Endodermal cell (in vitro differentiated cells): ENCODE data around the gene MCU. TPM values are rescaled to one million over a fixed set of nuclear protein-coding genes. Genes with fewer than 3 reads are reported as not detected.
"Not testable (repeated sequence)": the region's sequence is repeated elsewhere in the genome, so short reads cannot be mapped to it uniquely, and the experiment has no call there.

Experiments used
- DNase-seq: peaks from one replicate; pipeline ENCODE4 v3.0.0-alpha.2; 2017
- H3K27ac ChIP-seq: 2 replicates; pipeline ENCODE4 v1.5.1; 2013; ENCODE audit warnings: mild to moderate bottlenecking, low read depth, low read length, moderate library complexity
- H3K27me3 ChIP-seq: 2 replicates; pipeline ENCODE4 v1.6.1; 2013; ENCODE audit warnings: mild to moderate bottlenecking, low read length, moderate library complexity; ENCODE audit not compliant: insufficient read depth, control insufficient read depth, poor library complexity, severe bottlenecking
- H3K36me3 ChIP-seq: 2 replicates; pipeline ENCODE4 v1.7.0; 2013; ENCODE audit warnings: mild to moderate bottlenecking, low read length, moderate library complexity; ENCODE audit not compliant: control insufficient read depth, insufficient read depth
- H3K4me1 ChIP-seq: one replicate; pipeline ENCODE4 v1.7.0; 2013; ENCODE audit warnings: low read length; ENCODE audit not compliant: control insufficient read depth, insufficient read depth
- H3K4me3 ChIP-seq: 2 replicates; pipeline ENCODE4 v1.5.1; 2013; ENCODE audit warnings: mild to moderate bottlenecking, low read length, moderate library complexity
- H3K9ac ChIP-seq: 2 replicates; pipeline ENCODE4 v1.6.1; 2013; ENCODE audit warnings: mild to moderate bottlenecking, low read length, moderate library complexity; ENCODE audit not compliant: poor library complexity, severe bottlenecking; ENCODE audit errors: extremely low read depth
- H3K9me3 ChIP-seq: 2 replicates; pipeline ENCODE4 v1.6.1; 2013; ENCODE audit warnings: mild to moderate bottlenecking, low read length, moderate library complexity; ENCODE audit not compliant: control insufficient read depth
- H3K27ac Mint-ChIP-seq: 2 replicates; pipeline ENCODE4 v1.8.0; 2020; ENCODE audit warnings: mixed read lengths
- H3K27me3 Mint-ChIP-seq: 2 replicates; pipeline ENCODE4 v1.8.0; 2021; ENCODE audit warnings: mild to moderate bottlenecking, mixed read lengths; ENCODE audit not compliant: insufficient read depth
- H3K36me3 Mint-ChIP-seq: 2 replicates; pipeline ENCODE4 v1.8.0; 2020; ENCODE audit warnings: low read depth, mixed read lengths
- H3K4me1 Mint-ChIP-seq: 2 replicates; pipeline ENCODE4 v1.8.0; 2020; ENCODE audit warnings: mixed read lengths
- H3K4me3 Mint-ChIP-seq: 2 replicates; pipeline ENCODE4 v1.8.0; 2020; ENCODE audit warnings: mild to moderate bottlenecking, moderate library complexity, mixed read lengths
- H3K9me3 Mint-ChIP-seq: 2 replicates; pipeline ENCODE4 v1.8.0; 2020; ENCODE audit warnings: mild to moderate bottlenecking, mixed read lengths
- WGBS, 2 experiments: methylation state at CpG; one replicate each; pipeline versions ENCODE4 v1.1.5 to v1.1.7; 2013; ENCODE audit warnings: missing lambda C conversion rate in 2 of 2, mixed read lengths in 1 of 2; ENCODE audit not compliant: insufficient coverage in 1 of 2, insufficient read length in 1 of 2; 5-methylcytosine and 5-hydroxymethylcytosine counted together
- total RNA-seq, 2 donors: library from RNA; stranded (reverse); fragmentation: NEBNext Ultra II Directional in 1 of 2; extraction: Animal tissue kit (Norgen Biotek cat#: 25700) in 1 of 2; gene quantifications; 2 replicates in 1 of 2; 3 replicates in 1 of 2; pipeline ENCODE4 v1.2.1, GENCODE V29; 2021
- TF ChIP-seq, protein P1 (sequence below): fragments of 200-600 bp; sonication (generic); conservative IDR thresholded peaks from 2 replicates; pipeline ENCODE4 v1.5.0; 2021; ENCODE audit warnings: antibody characterized with exemption, mild to moderate bottlenecking

Gene MCU
- total RNA-seq, 2 donors from 2014 or later, result 46.1 to 48.5 TPM

GRCh38 chr10:72735288-72735936, 43.5 kb downstream of the MCU start:
- Histone ChIP-seq H3K9me3 (no peaks in the 10 kb centered on the region), H3K36me3 (no peaks in the 10 kb centered on the region), H3K4me1 (peaks cover 11% of the 10 kb centered on the region), H3K4me3 (no peak overlapping the region), H3K9ac (no peak overlapping the region), H3K27ac (no peak overlapping the region), H3K27me3 (no peaks in the 10 kb centered on the region)
- no peaks in the 10 kb centered on the region for H3K27me3 Mint-ChIP-seq
- H3K27ac Mint-ChIP-seq, result no peak overlapping the region
- DNase-seq, result no peak
- H3K4me3 Mint-ChIP-seq, result no peak overlapping the region
- 89 to 100% methylated on average over 1 of the region's 1 CpG for WGBS, 2 experiments
- peaks cover 39% of the 10 kb centered on the region for H3K4me1 Mint-ChIP-seq
- TF ChIP-seq, protein P1, sequence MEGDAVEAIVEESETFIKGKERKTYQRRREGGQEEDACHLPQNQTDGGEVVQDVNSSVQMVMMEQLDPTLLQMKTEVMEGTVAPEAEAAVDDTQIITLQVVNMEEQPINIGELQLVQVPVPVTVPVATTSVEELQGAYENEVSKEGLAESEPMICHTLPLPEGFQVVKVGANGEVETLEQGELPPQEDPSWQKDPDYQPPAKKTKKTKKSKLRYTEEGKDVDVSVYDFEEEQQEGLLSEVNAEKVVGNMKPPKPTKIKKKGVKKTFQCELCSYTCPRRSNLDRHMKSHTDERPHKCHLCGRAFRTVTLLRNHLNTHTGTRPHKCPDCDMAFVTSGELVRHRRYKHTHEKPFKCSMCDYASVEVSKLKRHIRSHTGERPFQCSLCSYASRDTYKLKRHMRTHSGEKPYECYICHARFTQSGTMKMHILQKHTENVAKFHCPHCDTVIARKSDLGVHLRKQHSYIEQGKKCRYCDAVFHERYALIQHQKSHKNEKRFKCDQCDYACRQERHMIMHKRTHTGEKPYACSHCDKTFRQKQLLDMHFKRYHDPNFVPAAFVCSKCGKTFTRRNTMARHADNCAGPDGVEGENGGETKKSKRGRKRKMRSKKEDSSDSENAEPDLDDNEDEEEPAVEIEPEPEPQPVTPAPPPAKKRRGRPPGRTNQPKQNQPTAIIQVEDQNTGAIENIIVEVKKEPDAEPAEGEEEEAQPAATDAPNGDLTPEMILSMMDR, result no peak
- H3K9me3 Mint-ChIP-seq, result no peaks in the 10 kb centered on the region
- no peaks in the 10 kb centered on the region for H3K36me3 Mint-ChIP-seq

DNA sequence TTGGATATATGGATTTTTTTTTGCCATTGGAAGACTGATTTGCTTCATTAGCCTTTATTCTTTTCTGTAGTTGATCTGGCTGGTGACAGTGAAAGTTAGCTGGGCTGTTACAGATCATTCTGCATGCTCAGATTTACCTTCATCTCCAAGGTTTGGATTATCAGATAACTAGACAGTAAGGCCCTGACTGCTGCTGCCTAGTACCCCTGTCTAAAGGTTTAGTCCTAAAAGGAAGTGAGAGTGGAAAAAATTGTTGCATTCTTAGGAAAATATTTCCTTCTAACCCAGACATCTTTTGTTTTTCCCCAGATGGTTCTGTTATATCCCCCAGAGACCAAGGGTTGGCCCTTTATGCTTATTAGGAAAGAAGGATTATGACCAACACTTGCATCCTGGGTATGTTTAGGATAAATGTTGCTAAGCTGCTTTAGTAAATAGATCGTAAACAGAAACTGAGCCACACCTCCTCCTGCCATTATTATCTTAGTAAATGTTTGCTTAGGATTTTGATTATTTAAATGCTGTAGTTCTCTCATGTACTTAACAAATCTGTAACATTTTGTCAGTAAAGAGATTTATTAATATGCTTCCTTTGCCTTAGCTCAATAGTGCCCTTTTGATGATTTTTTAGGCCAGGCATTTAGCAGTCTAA, 44.4 kb downstream of the MCU start:
- Mint-ChIP-seq H3K27me3 (no peaks in the 10 kb centered on the region), H3K36me3 (peaks cover 2% of the 10 kb centered on the region), H3K4me1 (peaks cover 42% of the 10 kb centered on the region), H3K27ac (no peak overlapping the region), H3K9me3 (no peaks in the 10 kb centered on the region), H3K4me3 (no peak overlapping the region)
- no peaks in the 10 kb centered on the region for H3K36me3 ChIP-seq
- no peak for DNase-seq
- H3K9me3 ChIP-seq, result no peaks in the 10 kb centered on the region
- 80% methylated on average over 1 of the region's 1 CpG; no CpG with 5 or more reads in 1 of the 2 experiments for WGBS, 2 experiments
- no peak overlapping the region for H3K4me3 ChIP-seq
- TF ChIP-seq, protein P1, result no peak
- H3K9ac ChIP-seq, result peak overlapping the region; percentile 35
- H3K4me1 ChIP-seq, result peaks cover 11% of the 10 kb centered on the region
- no peak overlapping the region for H3K27ac ChIP-seq
- H3K27me3 ChIP-seq, result no peaks in the 10 kb centered on the region

DNA sequence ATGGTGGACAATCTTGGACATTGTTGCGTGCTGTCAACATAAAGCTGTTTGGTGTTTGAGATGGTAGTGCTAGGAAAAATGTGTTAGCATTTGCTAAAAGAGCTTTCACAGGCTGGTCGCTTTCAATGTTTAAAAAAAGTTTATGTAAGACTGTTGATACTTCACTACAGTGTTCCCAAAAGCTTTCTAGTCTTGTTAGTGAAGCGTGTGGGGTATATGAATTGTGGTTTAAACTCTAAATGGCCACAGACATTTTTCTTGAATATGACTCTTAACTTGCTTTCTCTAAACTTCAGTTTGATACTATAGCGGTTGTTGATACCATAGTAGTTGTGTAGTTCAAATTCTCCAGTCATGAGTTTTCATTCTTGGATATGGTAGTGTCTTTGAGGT, 44.9 kb downstream of the MCU start:
- WGBS, 2 experiments, result 91 to 97% methylated on average over 3 to 4 of the region's 4 CpGs
- H3K9ac ChIP-seq, result no peak overlapping the region

DNA sequence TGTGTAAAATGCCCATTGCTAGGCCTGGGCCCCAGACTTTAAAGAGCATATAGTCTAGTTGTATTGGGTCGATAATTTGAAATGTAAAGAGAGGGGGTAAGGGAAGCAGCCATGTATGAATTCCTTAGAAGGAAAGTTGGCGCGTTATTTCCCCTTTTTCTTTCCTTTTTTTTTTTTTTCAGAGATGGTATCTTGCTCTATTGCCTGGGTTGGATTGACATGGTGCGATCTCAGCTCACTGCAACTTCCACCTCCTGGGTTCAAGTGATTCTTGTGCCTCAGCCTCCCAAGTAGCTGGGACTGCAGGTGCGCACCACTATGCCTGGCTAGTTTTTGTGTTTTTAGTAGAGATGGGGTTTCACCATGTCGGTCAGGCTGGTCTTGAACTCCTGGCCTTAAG, 45.4 kb downstream of the MCU start:
- not testable (repeated sequence) for H3K9ac ChIP-seq, H3K36me3 ChIP-seq, H3K9me3 Mint-ChIP-seq, H3K36me3 Mint-ChIP-seq, H3K4me3 ChIP-seq, H3K4me3 Mint-ChIP-seq, H3K27me3 ChIP-seq, H3K9me3 ChIP-seq, DNase-seq, H3K27ac ChIP-seq, H3K27me3 Mint-ChIP-seq
- WGBS, 2 experiments, result 60 to 97% methylated on average over 1 to 6 of the region's 6 CpGs
- peaks cover 11% of the 10 kb centered on the region for H3K4me1 ChIP-seq
- Mint-ChIP-seq H3K27ac (peak overlapping the region; percentile 8), H3K4me1 (peaks cover 42% of the 10 kb centered on the region)

More for the DNA sequence above, 44.9 kb downstream of the MCU start:
- Mint-ChIP-seq H3K36me3 (peaks cover 2% of the 10 kb centered on the region), H3K9me3 (no peaks in the 10 kb centered on the region), H3K4me1 (peaks cover 42% of the 10 kb centered on the region), H3K27ac (no peak overlapping the region), H3K4me3 (no peak overlapping the region), H3K27me3 (no peaks in the 10 kb centered on the region)
- H3K36me3 ChIP-seq, result no peaks in the 10 kb centered on the region
- H3K27ac ChIP-seq, result no peak overlapping the region
- H3K27me3 ChIP-seq, result no peaks in the 10 kb centered on the region
- TF ChIP-seq, protein P1, result no peak
- DNase-seq, result no peak
- H3K9me3 ChIP-seq, result no peaks in the 10 kb centered on the region
- no peak overlapping the region for H3K4me3 ChIP-seq
- peaks cover 11% of the 10 kb centered on the region for H3K4me1 ChIP-seq
